Panc1 (cell line): Measurements from ENCODE around the gene C4BPB. TPM values are rescaled to one million over a fixed set of nuclear protein-coding genes. Genes with fewer than 3 reads are reported as not detected.

ENCODE experiments used
- ATAC-seq: fragments of 200-7000 bp; cut with Tn5 transposase; 2 replicates; pipeline ENCODE4 v1.9.1; 2020; ENCODE audit warnings: mild to moderate bottlenecking, moderate library complexity
- BruUV-seq: library from RNA; stranded (reverse); fragments of 400-500 nt; replicated peaks from 2 replicates; lab custom pipeline; 2021; lab: Mats Ljungman, UMichigan
- CTCF ChIA-PET: fragments of 300-600 bp; sonication (Branson Sonifier 250); formaldehyde crosslinking; loops from one replicate; lab custom pipeline; 2022; ENCODE audit warnings: antibody characterized with exemption; lab: Charles Lee
- POLR2A ChIA-PET: fragments of 300-600 bp; sonication (Branson Sonifier 250); formaldehyde crosslinking; loops from one replicate; lab custom pipeline; 2022; ENCODE audit warnings: antibody characterized with exemption; lab: Charles Lee
- DNase-seq: peaks from one replicate; pipeline ENCODE4 v3.0.0-alpha.2; 2010; ENCODE audit warnings: low read depth, low spot score
- H3K27ac ChIP-seq: 2 replicates; pipeline ENCODE4 v1.5.1; 2011; ENCODE audit warnings: mild to moderate bottlenecking, low read length, inconsistent platforms
- H3K27me3 ChIP-seq: fragments of 200-500 bp; sonication (Bioruptor generic); 2 replicates; pipeline ENCODE4 v1.6.0; 2014; ENCODE audit warnings: low read length, inconsistent platforms; ENCODE audit not compliant: control insufficient read depth, insufficient read depth
- H3K36me3 ChIP-seq: fragments of 200-500 bp; sonication (Bioruptor generic); 2 replicates; pipeline ENCODE4 v1.5.1; 2014; ENCODE audit warnings: inconsistent platforms, mild to moderate bottlenecking, low read length, moderate library complexity; ENCODE audit not compliant: control insufficient read depth, insufficient read depth
- H3K4me1 ChIP-seq: 2 replicates; pipeline ENCODE4 v1.5.1; 2011; ENCODE audit warnings: inconsistent platforms, mild to moderate bottlenecking, low read length, moderate library complexity; ENCODE audit not compliant: control insufficient read depth, insufficient read depth
- H3K4me3 ChIP-seq, 2 experiments: 2 replicates each; pipeline ENCODE4 v1.5.1; 2011 to 2012; ENCODE audit warnings: low read depth in 2 of 2, low read length in 2 of 2, mild to moderate bottlenecking in 2 of 2, inconsistent platforms in 1 of 2, moderate library complexity in 1 of 2
- H3K9me3 ChIP-seq: fragments of 200-500 bp; sonication (Bioruptor generic); 2 replicates; pipeline ENCODE4 v1.5.1; 2014; ENCODE audit warnings: low read depth, mild to moderate bottlenecking, inconsistent platforms, low read length, moderate library complexity; ENCODE audit not compliant: control insufficient read depth, insufficient read depth
- POLR2AphosphoS5 ChIP-seq: IDR thresholded peaks from 2 replicates; pipeline ENCODE4 v1.6.1; 2012; ENCODE audit warnings: mild to moderate bottlenecking, low read depth, low read length, moderate library complexity
- REST ChIP-seq, 2 experiments: IDR thresholded peaks; 2 replicates each; pipeline ENCODE4 v1.6.1; 2011 to 2012; ENCODE audit warnings: low read depth in 2 of 2, control low read depth in 1 of 2, low read length in 1 of 2, mild to moderate bottlenecking in 1 of 2, moderate library complexity in 1 of 2; ENCODE audit not compliant: insufficient read depth in 1 of 2
- SIN3A ChIP-seq: IDR thresholded peaks from 2 replicates; pipeline ENCODE4 v1.6.1; 2012; ENCODE audit warnings: low read depth, mild to moderate bottlenecking, low read length, moderate library complexity, borderline replicate concordance; ENCODE audit not compliant: insufficient read depth
- TCF7L2 ChIP-seq: IDR thresholded peaks from 2 replicates; pipeline ENCODE4 v1.6.1; 2011; ENCODE audit warnings: mild to moderate bottlenecking, low read depth, low read length, inconsistent platforms
- in situ Hi-C: cut with HindIII; loops from 2 replicates; pipeline ENCODE4 v1.10.0; 2016; ENCODE audit warnings: low sequenced_read_pairs, low pct_unique_long_range_greater_than_20kb
- intact Hi-C: fragments of 100-400 bp; cut with micrococcal nuclease; formaldehyde crosslinking; loops from one replicate; pipeline ENCODE4 v1.10.0; 2022; ENCODE audit not compliant: unreplicated experiment
- total RNA-seq: library from RNA; stranded (reverse); gene quantifications from one replicate; pipeline ENCODE4 v1.2.1, GENCODE V29; 2021; ENCODE audit not compliant: unreplicated experiment
- TF ChIP-seq, protein P1 (sequence below): fragments of 450-650 bp; IDR thresholded peaks from 2 replicates; pipeline ENCODE4 v1.5.1; 2017; ENCODE audit warnings: mild to moderate bottlenecking

The C4BPB gene
- total RNA-seq, 1 experiment from 2014 or later, result 0.62 TPM

DNA sequence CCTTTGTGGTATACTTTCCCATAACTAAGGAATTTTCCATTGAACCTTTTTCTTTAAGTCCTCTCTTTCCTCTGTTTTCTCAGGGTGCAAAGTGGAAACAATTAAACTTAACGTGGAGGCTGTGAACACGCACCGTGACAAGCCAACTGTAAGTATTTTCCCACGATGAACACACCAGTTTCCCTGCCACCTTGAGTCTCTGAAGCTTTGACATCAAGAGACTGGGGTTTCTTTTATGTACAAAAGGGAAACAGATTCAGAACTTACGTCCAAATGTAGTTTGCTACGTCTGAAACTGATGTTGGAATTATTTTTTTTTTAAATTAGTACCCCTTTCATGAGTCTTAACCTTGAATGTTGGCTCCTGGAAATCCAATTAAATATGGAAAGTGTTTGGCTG is 17.2 kb upstream of the C4BPB start:
- TF ChIP-seq, protein P1, sequence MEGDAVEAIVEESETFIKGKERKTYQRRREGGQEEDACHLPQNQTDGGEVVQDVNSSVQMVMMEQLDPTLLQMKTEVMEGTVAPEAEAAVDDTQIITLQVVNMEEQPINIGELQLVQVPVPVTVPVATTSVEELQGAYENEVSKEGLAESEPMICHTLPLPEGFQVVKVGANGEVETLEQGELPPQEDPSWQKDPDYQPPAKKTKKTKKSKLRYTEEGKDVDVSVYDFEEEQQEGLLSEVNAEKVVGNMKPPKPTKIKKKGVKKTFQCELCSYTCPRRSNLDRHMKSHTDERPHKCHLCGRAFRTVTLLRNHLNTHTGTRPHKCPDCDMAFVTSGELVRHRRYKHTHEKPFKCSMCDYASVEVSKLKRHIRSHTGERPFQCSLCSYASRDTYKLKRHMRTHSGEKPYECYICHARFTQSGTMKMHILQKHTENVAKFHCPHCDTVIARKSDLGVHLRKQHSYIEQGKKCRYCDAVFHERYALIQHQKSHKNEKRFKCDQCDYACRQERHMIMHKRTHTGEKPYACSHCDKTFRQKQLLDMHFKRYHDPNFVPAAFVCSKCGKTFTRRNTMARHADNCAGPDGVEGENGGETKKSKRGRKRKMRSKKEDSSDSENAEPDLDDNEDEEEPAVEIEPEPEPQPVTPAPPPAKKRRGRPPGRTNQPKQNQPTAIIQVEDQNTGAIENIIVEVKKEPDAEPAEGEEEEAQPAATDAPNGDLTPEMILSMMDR, result no peak
- no peaks in the 10 kb centered on the region; the same call in none of the 2 replicates for H3K36me3 ChIP-seq

DNA sequence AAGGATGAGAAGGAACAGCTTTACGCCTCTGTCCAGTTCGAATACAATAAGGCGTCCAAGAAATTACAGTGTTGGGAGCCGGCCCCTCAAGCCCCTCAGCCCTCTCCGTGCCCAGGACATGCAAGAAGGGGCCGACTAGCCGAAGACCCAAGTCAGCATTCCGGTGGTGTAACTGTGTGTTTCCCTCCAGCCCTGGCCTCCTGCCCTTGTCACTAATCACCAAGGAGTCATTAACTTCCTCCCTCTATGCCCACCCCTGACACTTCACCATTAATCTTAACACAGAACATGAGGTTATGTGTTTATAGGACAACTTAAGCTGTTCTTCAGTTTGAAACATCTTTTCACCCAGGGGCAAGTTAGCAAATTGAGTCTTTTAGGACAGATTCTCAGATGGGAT is 16.4 kb upstream of the C4BPB start:
- Histone ChIP-seq H3K9me3 (no peaks in the 10 kb centered on the region), H3K27ac (no peak overlapping the region), H3K4me1 (no peaks in the 10 kb centered on the region), H3K27me3 (no peaks in the 10 kb centered on the region), H3K36me3 (no peaks in the 10 kb centered on the region; the same call in none of the 2 replicates), H3K4me3 (no peak overlapping the region)
- CTCF ChIA-PET, result interaction anchor here (0.5 kb wide), 1 partner anchor 343 kb away, joined by 7 read pairs; no protein-coding TSS in a partner anchor
- no peak for DNase-seq
- no TSS peak for BruUV-seq
- POLR2A ChIA-PET, result no interaction called here
- in situ Hi-C loops, result no loop called here
- TF ChIP-seq, protein P1, result no peak
- no peak for TF ChIP-seq REST (IDR thresholded peaks at IDR 0.05; ENCODE audit: insufficient read depth in 1 of 2, low read depth in 2 of 2, low read length in 1 of 2)
- no peak for TF ChIP-seq SIN3A
- TF ChIP-seq POLR2AphosphoS5, result no peak
- no peak for TF ChIP-seq TCF7L2
- ATAC-seq, result no peak
- intact Hi-C loops, result no loop called here

More for the DNA sequence above, 17.2 kb upstream of the C4BPB start:
- POLR2A ChIA-PET, result no interaction called here
- no peak for ATAC-seq
- Histone ChIP-seq H3K27ac (no peak overlapping the region), H3K9me3 (no peaks in the 10 kb centered on the region), H3K27me3 (no peaks in the 10 kb centered on the region), H3K4me1 (no peaks in the 10 kb centered on the region), H3K4me3 (no peak overlapping the region)
- CTCF ChIA-PET, result no interaction called here
- intact Hi-C loops (no loop called here), in situ Hi-C loops (no loop called here)
- no peak for DNase-seq
- no TSS peak for BruUV-seq
